ENCODE results near the gene ZNF669. TPM values are rescaled to one million over a fixed set of nuclear protein-coding genes. Genes with fewer than 3 reads are reported as not detected.

Gene ZNF669
- total RNA-seq, 1 donor: 7.4 TPM

DNA sequence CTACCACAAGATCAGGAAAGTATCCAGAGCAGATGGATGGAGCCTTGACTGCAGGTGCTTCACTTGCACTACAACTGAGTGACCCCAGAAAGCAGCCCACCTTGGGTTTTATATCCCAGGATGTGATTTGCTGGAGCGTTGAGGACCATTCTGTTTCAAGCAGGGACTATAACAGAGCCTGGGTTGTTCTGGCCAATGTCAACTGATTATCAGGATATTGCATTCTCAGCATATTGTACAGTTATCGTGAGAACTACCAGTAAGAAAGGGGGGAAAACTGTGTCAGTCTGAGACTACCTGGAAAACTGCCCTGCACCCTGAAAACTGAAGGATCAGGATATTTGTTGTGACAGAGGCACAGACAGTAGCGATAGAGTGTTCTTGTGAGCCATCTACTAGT lies 8.0 kb downstream of the ZNF669 start:
- H3K4me3 ChIP-seq (ENCODE audit: low read depth, low read length): no peak overlapping the region
- no peak for DNase-seq (ENCODE audit: low read depth)
- no peak for TF ChIP-seq CTCF (IDR thresholded peaks at IDR 0.05; ENCODE audit: insufficient read depth, low read length)

DNA sequence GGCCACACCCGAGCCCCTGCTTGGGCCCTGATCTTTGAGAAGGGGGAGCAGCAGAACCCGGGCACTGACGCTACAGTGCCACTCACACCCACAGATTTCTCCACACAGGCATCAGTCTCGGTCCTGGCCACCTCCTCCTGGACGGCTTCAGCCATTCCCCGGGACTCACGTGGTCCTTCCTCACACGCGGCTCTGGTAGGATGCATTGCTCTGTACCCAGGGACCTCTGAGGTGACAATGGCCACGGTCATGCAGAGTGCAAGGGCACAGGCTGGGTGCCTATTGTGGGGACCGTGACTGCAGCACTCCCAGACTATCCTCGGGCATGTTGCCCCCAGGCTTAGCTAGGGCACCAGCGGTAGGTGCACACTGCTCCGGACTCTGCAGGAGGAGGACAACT lies 13.7 kb downstream of the ZNF669 start:
- no peak for TF ChIP-seq CTCF (IDR thresholded peaks at IDR 0.05; ENCODE audit: insufficient read depth, low read length)
- no peak overlapping the region for H3K4me3 ChIP-seq (ENCODE audit: low read depth, low read length)
- DNase-seq (ENCODE audit: low read depth): no peak

DNA sequence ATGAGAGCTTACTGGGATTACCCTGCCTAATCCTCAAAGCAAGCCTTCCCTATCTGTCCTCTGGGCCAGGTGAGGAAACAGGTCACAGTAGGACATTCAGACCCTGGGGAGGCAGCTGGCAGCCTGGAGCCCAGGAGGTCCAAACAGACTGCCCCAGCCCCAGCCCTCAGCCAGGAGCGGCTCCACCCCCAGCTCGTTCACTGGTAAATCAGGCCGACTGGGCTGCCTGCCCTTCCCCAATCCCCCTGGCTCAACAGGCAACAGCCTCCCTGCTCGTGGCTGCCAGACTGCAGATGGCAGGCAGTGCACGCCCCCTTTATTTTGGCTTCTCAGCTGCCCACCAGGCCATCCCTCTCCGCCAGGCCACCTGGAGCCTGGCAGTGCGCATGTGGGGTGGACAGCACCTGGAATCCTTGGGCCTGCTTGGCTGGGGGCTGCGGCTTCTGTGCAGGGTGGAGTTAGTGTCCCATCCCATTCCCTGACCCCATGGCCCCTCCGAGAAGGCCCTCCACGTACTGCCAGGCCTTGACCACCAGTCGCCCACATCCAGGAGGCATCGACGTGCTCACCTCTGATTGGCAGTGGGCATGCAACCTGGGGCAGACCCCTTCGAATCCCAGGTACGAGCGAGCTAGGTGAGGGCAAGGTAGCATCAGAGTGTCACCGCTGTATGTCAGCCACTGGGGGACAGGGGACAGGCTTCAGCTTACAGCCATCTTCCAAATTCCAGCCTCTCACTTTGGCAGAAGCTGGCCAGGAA lies 14.4 kb downstream of the ZNF669 start:
- no peak for TF ChIP-seq CTCF (IDR thresholded peaks at IDR 0.05; ENCODE audit: insufficient read depth, low read length)
- no peak overlapping the region for H3K4me3 ChIP-seq (ENCODE audit: low read depth, low read length)
- no peak for DNase-seq (ENCODE audit: low read depth)

DNA sequence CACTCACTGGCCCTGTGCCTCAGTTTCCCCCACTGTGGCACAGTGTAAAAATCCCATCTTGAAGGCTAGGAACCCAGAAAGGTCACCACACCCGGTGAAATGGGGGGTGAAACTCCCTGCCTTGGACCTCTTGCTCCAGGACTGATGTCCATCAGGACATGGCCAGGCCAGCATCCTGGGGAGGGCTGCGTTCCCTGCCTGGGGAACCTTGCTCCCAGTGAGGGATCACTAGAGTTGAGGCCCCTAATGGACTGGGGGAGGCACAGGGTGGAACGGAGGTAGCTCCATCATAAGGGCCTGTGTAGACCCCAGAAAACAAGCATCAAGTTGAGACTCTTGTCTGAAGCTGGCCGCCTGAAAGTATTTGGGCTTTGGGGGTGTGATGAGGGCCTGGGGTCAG lies 15.2 kb downstream of the ZNF669 start:
- no peak for TF ChIP-seq CTCF (IDR thresholded peaks at IDR 0.05; ENCODE audit: insufficient read depth, low read length)
- no peak for DNase-seq (ENCODE audit: low read depth)
- no peak overlapping the region for H3K4me3 ChIP-seq (ENCODE audit: low read depth, low read length)

DNA sequence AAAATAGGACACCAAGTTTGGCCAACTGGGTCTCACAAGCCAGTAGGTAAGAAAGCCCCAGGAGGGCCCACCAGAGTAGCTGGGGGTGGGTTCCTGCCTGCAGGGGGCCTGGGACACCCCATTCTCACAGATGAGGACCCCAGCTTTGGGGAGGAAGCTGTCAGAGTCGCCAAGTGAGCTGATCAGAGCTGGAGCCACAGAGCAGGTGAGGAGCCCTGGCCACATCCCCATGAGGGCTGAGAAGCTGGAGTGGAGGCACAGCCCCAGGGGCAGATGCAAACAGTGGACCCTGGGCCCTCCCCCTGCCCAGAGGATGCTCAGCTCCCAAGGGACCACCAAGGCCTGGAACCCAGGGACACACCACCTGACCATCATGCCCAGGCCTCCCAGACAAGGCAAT lies 16.9 kb downstream of the ZNF669 start:
- H3K4me3 ChIP-seq (ENCODE audit: low read depth, low read length): no peak overlapping the region
- no peak for DNase-seq (ENCODE audit: low read depth)
- no peak for TF ChIP-seq CTCF (IDR thresholded peaks at IDR 0.05; ENCODE audit: insufficient read depth, low read length)

- DNase-seq (ENCODE audit: low read depth): no peak
- no peak overlapping the region for H3K4me3 ChIP-seq (ENCODE audit: low read depth, low read length)
- TF ChIP-seq CTCF (IDR thresholded peaks at IDR 0.05; ENCODE audit: insufficient read depth, low read length): no peak
Observed at GRCh38 chr1:247085310-247085709, 18.8 kb downstream of the ZNF669 start.

DNA sequence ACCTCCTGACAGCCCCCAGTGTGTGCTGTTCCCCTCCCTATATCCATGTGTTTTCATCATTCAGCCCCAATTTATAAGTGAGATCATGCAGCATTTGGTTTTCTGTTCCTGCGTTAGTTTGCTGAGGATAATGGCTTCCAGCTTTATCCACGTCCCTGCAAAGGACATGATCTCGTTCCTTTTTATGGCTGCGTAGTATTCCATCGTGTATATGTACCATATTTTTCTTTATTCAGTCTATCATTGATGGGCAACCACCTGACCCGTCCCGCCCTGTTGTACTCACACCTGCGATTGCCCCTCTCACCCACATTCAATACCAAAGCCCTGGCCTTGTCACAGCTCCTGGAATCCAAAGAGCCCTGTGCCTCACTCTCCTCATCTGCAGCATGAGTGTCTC lies 19.4 kb downstream of the ZNF669 start:
- no peak for DNase-seq (ENCODE audit: low read depth)
- no peak overlapping the region for H3K4me3 ChIP-seq (ENCODE audit: low read depth, low read length)
- no peak for TF ChIP-seq CTCF (IDR thresholded peaks at IDR 0.05; ENCODE audit: insufficient read depth, low read length)
